A673 (cell line): ENCODE data around the gene P4HTM.

Experiments
- EZH2 ChIP-seq: fragments of 200-600 bp; sonication (generic); IDR thresholded peaks from 2 replicates; pipeline ENCODE4 v1.6.1; 2017; ENCODE audit warnings: borderline replicate concordance, low read depth, mild to moderate bottlenecking, mixed read lengths, antibody characterized with exemption, low read length; ENCODE audit not compliant: poor library complexity, severe bottlenecking
- TF ChIP-seq, protein P1 (sequence below): fragments of 300-800, 200-600 bp; sonication (generic); conservative IDR thresholded peaks from 2 replicates; pipeline ENCODE4 v1.5.1; 2017; ENCODE audit warnings: low read depth, mild to moderate bottlenecking, antibody characterized with exemption, low read length, moderate library complexity, mixed read lengths

DNA sequence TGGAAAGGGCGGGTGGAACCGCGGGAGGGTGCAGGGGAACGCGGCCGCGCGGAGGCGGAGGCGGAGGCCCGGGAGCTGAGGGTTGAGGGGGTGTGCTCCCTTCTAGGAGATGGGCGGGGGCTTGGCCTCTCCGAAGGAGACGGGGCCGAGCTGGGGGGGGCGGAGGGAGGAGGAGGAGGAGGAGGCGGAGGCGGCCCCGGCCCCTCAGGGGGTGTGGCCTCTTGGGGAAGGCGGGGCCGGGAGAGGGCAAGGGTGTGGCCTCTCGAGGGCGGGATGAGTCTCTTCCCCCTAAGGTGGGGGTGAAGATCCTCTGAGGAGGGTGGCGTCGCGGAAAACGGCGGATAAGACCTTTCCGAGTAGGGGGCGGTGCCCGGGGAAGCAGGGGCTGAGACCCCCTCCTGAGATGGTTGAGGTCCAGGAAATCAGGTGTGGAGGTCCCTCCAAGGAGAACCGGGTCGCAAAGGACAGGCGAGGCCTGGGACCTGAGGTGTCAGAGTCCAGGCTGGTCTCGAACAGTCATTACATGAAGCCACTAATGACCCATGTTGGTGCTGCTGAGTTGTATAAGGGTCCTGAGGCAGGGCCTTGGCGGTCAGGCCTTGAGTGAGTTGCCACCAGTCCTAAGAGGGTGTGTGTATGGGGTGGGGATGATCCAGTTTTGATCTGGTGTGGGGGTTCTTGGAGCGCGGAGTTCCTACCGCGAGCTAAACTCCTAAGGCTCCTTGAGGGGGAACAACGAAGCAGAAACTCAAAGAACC lies 17.9 kb downstream of the P4HTM start:
- TF ChIP-seq EZH2, result no peak
- TF ChIP-seq, protein P1, sequence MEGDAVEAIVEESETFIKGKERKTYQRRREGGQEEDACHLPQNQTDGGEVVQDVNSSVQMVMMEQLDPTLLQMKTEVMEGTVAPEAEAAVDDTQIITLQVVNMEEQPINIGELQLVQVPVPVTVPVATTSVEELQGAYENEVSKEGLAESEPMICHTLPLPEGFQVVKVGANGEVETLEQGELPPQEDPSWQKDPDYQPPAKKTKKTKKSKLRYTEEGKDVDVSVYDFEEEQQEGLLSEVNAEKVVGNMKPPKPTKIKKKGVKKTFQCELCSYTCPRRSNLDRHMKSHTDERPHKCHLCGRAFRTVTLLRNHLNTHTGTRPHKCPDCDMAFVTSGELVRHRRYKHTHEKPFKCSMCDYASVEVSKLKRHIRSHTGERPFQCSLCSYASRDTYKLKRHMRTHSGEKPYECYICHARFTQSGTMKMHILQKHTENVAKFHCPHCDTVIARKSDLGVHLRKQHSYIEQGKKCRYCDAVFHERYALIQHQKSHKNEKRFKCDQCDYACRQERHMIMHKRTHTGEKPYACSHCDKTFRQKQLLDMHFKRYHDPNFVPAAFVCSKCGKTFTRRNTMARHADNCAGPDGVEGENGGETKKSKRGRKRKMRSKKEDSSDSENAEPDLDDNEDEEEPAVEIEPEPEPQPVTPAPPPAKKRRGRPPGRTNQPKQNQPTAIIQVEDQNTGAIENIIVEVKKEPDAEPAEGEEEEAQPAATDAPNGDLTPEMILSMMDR, result no peak
